GM12872 (cell line): ENCODE measurements around the gene NGDN.

Experiments
- TF ChIP-seq, protein P1 (sequence below): IDR thresholded peaks from 3 replicates; pipeline ENCODE4 v1.5.1; 2011; ENCODE audit warnings: low read depth, mild to moderate bottlenecking, low read length, moderate library complexity; ENCODE audit not compliant: insufficient read depth

The NGDN gene

DNA sequence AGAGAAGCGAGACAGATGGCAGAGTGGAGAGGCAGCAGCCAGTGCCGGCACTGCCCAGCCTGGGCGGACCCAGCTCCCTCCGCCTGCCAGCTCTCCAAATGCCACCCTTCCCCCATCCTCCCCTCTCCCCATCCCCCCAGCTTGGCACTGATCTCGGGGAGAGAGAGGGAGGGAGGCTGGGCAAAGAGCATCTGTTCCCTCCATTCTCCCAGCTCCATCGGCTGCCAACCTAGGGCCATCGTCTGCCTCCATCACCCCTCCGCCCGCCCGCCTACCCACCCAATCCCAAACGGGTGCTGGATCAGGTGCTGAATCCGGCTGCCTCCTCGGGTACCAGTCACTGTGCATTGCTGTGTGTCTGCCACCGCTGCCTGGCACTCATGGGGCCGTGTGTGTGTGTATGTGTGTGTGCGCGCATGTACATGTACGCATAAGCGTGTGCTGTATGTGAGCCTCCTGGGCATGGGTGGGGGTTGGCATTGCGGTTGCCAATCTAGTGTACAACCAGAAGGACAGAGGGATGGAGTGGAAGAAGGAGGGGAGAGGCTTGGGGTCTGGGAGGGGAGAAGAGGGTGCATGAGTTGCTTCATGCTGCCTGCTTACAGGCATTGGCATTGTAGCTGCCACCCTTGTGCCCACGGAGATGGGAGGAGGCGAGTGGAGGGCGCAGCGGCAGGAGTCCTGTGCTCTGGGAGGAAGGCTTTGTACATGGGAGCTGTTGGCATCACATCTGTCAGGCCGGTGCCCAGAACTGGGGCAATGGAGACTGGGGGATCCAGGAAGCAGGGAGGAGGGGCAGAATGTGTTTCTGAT is 43.7 kb downstream of the NGDN start:
- TF ChIP-seq, protein P1, sequence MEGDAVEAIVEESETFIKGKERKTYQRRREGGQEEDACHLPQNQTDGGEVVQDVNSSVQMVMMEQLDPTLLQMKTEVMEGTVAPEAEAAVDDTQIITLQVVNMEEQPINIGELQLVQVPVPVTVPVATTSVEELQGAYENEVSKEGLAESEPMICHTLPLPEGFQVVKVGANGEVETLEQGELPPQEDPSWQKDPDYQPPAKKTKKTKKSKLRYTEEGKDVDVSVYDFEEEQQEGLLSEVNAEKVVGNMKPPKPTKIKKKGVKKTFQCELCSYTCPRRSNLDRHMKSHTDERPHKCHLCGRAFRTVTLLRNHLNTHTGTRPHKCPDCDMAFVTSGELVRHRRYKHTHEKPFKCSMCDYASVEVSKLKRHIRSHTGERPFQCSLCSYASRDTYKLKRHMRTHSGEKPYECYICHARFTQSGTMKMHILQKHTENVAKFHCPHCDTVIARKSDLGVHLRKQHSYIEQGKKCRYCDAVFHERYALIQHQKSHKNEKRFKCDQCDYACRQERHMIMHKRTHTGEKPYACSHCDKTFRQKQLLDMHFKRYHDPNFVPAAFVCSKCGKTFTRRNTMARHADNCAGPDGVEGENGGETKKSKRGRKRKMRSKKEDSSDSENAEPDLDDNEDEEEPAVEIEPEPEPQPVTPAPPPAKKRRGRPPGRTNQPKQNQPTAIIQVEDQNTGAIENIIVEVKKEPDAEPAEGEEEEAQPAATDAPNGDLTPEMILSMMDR = no peak

DNA sequence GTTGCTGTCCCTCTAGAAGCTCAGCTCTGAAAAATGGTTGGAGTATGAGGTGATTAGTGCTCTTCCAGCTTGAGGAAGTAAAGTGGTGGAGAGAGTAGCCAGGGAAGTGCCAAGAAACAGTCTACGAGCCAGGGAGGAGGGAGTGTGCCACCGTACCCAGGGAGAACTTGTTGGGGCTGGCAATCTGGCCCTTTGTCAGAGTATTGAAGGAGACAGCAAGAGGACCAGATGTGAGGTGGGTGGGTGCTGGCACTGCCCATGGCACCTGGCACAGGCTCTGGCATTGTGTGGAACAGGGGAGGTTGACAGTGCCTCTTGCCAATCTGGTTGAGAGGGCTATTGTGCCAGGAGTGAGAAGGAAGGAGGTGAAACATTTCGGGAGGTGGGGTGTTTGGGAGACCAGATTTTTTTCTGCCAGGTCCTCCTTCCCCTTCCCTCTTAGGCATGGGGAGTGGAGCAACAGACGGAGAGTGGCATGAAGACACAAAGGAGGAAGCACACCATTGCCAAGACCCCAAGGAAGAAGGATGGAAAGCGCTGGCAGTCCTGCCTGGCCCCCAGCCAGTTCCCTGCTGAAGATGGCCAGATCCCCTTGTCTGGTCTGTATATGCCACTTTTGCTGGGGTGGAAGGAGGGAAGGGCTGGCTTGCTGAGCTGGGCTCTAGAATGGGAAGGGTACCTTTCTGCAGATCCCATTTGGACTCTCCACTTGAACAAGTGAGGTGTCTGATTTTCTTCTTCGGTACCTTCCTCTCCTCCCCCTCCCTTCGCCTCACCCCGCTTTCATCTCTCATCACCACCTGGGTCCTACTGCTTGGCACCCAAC is 44.5 kb downstream of the NGDN start:
- TF ChIP-seq, protein P1 = no peak

DNA sequence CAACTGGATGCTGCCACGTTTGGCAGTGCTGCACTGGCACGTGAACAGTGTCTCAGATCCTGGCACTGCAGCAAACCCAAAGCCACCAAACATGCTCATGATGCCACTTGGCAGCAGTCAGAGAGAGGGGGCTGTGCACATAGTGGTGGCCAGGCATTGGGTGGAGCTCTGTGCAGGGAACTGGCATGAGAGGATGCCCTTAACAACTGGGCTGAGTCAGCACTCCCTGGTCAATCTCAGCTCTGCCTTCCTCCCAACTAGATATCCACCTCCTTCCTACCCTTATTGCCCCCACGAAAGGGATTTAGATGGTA is 45.1 kb downstream of the NGDN start:
- TF ChIP-seq, protein P1 = no peak

DNA sequence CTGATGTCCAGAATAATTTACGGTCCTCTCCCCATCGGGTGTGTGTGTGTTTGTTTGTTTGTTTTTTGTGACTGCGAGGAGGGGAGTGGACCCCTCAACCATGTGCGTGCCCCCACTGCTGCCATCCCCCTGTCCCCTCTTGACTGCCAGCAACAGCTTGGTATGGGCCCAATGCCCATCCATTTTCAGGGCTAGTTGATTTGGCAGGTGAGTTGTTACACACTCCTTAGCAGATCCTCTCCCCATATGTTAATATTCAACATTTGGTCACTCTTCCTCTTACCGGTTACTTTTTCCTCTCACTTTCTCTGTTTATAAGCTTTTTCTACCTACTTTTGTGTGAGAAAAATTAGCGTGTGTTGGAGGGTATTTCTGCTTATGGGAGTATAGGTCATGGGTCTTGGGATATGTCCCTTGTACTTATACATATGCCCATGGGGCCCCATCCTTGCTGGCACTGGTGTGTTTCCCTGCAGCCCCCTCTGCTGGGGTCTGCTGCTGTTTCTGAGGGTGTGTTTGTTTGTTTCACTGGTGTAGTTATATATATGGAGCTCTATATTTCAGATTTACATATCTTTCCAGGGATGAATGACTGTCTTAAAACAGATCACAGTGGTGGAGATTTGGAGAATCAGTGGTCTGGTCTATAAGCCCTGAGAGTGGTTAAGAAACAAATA is 48.3 kb downstream of the NGDN start:
- TF ChIP-seq, protein P1 = no peak

DNA sequence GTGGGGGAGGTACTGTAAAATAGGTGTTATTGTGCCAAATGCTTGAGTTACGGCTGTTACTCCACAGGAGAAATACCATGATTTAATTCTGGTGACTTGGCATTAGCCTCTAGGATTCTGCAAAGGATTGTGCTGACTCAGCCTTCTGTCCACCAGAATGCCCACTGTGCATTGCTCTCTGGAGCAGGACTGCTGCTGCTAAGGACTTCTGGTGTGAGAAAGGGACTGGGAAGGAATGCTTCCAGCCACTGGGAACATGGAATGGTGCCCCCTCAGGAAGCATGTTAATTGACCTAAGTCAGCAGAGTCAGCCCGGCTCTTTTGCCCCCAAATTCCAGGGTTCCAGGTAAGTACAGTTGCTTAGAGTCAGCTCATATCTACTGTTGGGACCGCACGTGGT is 49.2 kb downstream of the NGDN start:
- TF ChIP-seq, protein P1 = no peak

DNA sequence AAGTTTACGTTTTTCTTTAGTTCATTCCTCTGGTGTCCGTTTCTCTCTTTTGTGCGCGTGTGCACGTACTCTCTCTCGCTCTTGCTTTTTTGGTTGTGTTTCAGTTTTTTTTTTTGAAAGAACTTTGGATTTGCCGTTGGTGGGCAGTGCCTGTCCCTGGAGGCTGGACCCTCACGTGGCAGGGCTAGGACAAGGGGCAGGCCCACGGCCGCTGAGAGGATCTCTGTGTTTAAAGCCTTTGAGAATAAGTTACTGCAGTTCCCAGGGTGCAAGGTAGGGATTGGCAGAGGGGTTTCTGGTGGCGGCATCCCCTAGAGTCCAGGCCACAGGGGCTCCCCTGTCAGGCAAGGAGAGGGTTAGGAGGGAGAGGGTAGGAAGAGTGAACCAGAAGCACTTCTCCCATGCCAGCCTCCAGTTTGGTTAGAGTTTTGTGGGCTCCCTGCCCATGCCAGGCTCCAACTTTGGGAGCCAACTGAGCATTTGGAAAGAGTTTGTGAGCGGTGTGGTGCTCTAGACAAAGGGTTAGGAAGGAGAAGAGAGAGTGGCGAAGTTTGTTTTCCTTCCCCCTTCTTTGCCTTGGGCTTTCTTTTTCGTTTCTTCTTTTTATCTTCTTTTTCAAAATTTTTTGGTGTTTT is 51.5 kb downstream of the NGDN start:
- TF ChIP-seq, protein P1 = no peak
